ENCODE measurements around the gene MCF2L2. TPM values are rescaled to one million over a fixed set of nuclear protein-coding genes. Genes with fewer than 3 reads are reported as not detected.
A peak's percentile ranks its signal among the peaks of the same experiment; 100 is the strongest.

The MCF2L2 gene
- total RNA-seq, 1 experiment from 2014 or later = 3.4 TPM

DNA sequence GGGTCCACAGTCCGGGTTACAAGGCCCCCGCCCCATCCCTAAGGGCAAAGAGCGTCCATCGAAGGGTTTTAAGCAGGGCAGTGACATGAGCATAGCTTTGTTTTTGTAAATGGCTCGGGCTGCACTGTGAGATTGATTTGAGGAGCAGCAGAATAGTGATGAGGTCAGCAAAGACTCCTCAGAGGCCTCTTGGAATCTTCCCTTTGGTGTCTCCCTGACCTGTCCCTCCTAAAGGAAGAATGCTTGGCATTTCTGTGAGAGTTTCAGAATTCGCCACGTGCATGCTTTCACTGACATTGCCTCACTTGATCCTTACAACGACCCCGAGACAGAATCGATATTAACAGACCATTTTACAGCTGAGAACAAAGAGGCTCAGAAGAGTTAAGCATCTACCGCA is 286.2 kb downstream of the MCF2L2 start:
- Mint-ChIP-seq H3K27ac (ENCODE audit: low read depth, unreplicated experiment) (no peak overlapping the region), H3K4me3 (ENCODE audit: unreplicated experiment) (no peak overlapping the region), H3K36me3 (ENCODE audit: insufficient read depth, unreplicated experiment) (no peaks in the 10 kb centered on the region), H3K4me1 (ENCODE audit: insufficient read depth, unreplicated experiment) (no peaks in the 10 kb centered on the region), H3K27me3 (ENCODE audit: insufficient read depth, unreplicated experiment) (no peaks in the 10 kb centered on the region), H3K9me3 (ENCODE audit: unreplicated experiment) (no peaks in the 10 kb centered on the region)
- no TSS peak for BruUV-seq (replicated peaks)
- TF ChIP-seq, protein P1, sequence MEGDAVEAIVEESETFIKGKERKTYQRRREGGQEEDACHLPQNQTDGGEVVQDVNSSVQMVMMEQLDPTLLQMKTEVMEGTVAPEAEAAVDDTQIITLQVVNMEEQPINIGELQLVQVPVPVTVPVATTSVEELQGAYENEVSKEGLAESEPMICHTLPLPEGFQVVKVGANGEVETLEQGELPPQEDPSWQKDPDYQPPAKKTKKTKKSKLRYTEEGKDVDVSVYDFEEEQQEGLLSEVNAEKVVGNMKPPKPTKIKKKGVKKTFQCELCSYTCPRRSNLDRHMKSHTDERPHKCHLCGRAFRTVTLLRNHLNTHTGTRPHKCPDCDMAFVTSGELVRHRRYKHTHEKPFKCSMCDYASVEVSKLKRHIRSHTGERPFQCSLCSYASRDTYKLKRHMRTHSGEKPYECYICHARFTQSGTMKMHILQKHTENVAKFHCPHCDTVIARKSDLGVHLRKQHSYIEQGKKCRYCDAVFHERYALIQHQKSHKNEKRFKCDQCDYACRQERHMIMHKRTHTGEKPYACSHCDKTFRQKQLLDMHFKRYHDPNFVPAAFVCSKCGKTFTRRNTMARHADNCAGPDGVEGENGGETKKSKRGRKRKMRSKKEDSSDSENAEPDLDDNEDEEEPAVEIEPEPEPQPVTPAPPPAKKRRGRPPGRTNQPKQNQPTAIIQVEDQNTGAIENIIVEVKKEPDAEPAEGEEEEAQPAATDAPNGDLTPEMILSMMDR (IDR thresholded peaks at IDR 0.05; ENCODE audit: unreplicated experiment) = no peak
- ChIA-PET POLR2A (no interaction called here), CTCF (interaction anchor here (0.8 to 2.5 kb wide), 3 partner anchors 19 to 240 kb away, joined by 3 to 7 read pairs (median 4); no protein-coding TSS in a partner anchor)
- intact Hi-C loops (cut with micrococcal nuclease) = no loop called here
- no peak for DNase-seq (ENCODE audit: unreplicated experiment)

DNA sequence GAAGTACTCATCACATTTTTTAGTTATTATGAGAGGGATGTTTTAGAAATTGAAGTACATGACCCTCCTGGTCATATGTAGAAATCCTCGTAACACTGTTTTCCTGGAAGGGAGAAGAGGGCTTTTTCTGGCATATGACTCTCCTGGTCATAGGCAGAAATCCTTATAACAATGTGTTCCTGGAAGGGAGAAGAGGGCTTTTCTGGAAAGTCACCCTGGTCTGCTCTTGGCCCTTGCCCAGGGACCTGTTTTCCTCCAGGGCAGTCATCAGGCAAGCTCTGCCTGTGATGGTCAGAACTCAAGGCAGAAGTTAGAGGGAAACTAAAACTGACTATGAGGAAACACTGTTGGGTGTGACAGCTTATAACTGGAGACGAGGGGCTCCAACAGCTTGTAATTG is 293.6 kb downstream of the MCF2L2 start:
- CTCF ChIA-PET = interaction anchor here (0.7 to 1.1 kb wide), 2 partner anchors 12 to 33 kb away, joined by 3 read pairs; no protein-coding TSS in a partner anchor
- Mint-ChIP-seq H3K36me3 (ENCODE audit: insufficient read depth, unreplicated experiment) (no peaks in the 10 kb centered on the region), H3K4me3 (ENCODE audit: unreplicated experiment) (no peak overlapping the region), H3K27me3 (ENCODE audit: insufficient read depth, unreplicated experiment) (no peaks in the 10 kb centered on the region), H3K27ac (ENCODE audit: low read depth, unreplicated experiment) (no peak overlapping the region), H3K9me3 (ENCODE audit: unreplicated experiment) (no peaks in the 10 kb centered on the region), H3K4me1 (ENCODE audit: insufficient read depth, unreplicated experiment) (no peaks in the 10 kb centered on the region)
- POLR2A ChIA-PET = interaction anchor here (0.9 kb wide), 1 partner anchor 9 kb away, joined by 3 read pairs; no protein-coding TSS in a partner anchor
- intact Hi-C loops (cut with micrococcal nuclease) = no loop called here
- DNase-seq (ENCODE audit: unreplicated experiment) = no peak
- BruUV-seq (replicated peaks) = no TSS peak
- TF ChIP-seq, protein P1 (IDR thresholded peaks at IDR 0.05; ENCODE audit: unreplicated experiment) = no peak

DNA sequence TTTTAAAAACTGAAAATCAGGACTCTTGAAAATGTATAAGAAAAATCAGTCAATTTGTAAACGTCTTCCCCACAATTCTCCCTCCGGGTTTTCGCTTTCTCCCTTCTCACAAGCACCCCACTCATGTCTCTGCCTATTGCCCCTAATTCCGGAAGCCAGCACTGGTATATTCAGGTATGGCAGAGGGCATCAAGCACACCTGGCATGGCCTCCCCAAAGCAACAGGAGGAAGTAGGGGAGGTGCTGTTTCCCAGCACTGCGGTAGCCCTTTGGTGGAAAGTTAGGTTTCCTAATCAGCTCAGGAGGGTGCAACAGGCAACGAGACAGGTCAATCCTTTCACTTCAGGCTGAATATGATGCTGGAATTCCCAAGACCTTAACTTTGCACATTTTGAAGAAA is 296.0 kb downstream of the MCF2L2 start:
- no peak overlapping the region for H3K27ac Mint-ChIP-seq (ENCODE audit: low read depth, unreplicated experiment)
- CTCF ChIA-PET = interaction anchor here (1.9 kb wide), 1 partner anchor 10 kb away, joined by 6 read pairs; no protein-coding TSS in a partner anchor

GRCh38 chr3:183131735-183132134 is 296.7 kb downstream of the MCF2L2 start:
- Mint-ChIP-seq H3K36me3 (ENCODE audit: insufficient read depth, unreplicated experiment) (no peaks in the 10 kb centered on the region), H3K27me3 (ENCODE audit: insufficient read depth, unreplicated experiment) (no peaks in the 10 kb centered on the region), H3K4me3 (ENCODE audit: unreplicated experiment) (no peak overlapping the region), H3K4me1 (ENCODE audit: insufficient read depth, unreplicated experiment) (no peaks in the 10 kb centered on the region), H3K9me3 (ENCODE audit: unreplicated experiment) (peaks cover 12% of the 10 kb centered on the region), H3K27ac (ENCODE audit: low read depth, unreplicated experiment) (no peak overlapping the region)
- POLR2A ChIA-PET = interaction anchor here (0.6 kb wide), 1 partner anchor 458 kb away, joined by 4 read pairs; no protein-coding TSS in a partner anchor
- peak; percentile 61 for DNase-seq (ENCODE audit: unreplicated experiment)
- BruUV-seq (replicated peaks) = no TSS peak
- TF ChIP-seq, protein P1 (IDR thresholded peaks at IDR 0.05; ENCODE audit: unreplicated experiment) = no peak
- intact Hi-C loops (cut with micrococcal nuclease) = no loop called here
- CTCF ChIA-PET = interaction anchor here (0.6 to 1.9 kb wide), 2 partner anchors 9 to 54 kb away, joined by 3 to 6 read pairs; no protein-coding TSS in a partner anchor

More for the DNA sequence above, 296.0 kb downstream of the MCF2L2 start:
- intact Hi-C loops (cut with micrococcal nuclease) = no loop called here
- TF ChIP-seq, protein P1 (IDR thresholded peaks at IDR 0.05; ENCODE audit: unreplicated experiment) = no peak
- no peaks in the 10 kb centered on the region for H3K4me1 Mint-ChIP-seq (ENCODE audit: insufficient read depth, unreplicated experiment)
- no peaks in the 10 kb centered on the region for H3K36me3 Mint-ChIP-seq (ENCODE audit: insufficient read depth, unreplicated experiment)
- POLR2A ChIA-PET = interaction anchor here (0.6 kb wide), 1 partner anchor 457 kb away, joined by 4 read pairs; no protein-coding TSS in a partner anchor
- no peak for DNase-seq (ENCODE audit: unreplicated experiment)
- H3K4me3 Mint-ChIP-seq (ENCODE audit: unreplicated experiment) = no peak overlapping the region
- H3K9me3 Mint-ChIP-seq (ENCODE audit: unreplicated experiment) = peaks cover 12% of the 10 kb centered on the region
- no TSS peak for BruUV-seq (replicated peaks)
- H3K27me3 Mint-ChIP-seq (ENCODE audit: insufficient read depth, unreplicated experiment) = no peaks in the 10 kb centered on the region
